HEK293T (cell line): ENCODE measurements around the gene SAC3D1.

Source experiments
- BHLHE40 ChIP-seq: fragments of 450-650 bp; IDR thresholded peaks from 2 replicates; pipeline ENCODE4 v1.6.1; 2016; ENCODE audit warnings: mild to moderate bottlenecking, moderate library complexity, borderline replicate concordance
- FOXM1 ChIP-seq: fragments of 450-650 bp; IDR thresholded peaks from 2 replicates; pipeline ENCODE4 v1.6.1; 2017; ENCODE audit warnings: mild to moderate bottlenecking, borderline replicate concordance
- NFRKB ChIP-seq: fragments of 450-650 bp; IDR thresholded peaks from 2 replicates; pipeline ENCODE4 v1.6.1; 2016; ENCODE audit warnings: mild to moderate bottlenecking, moderate library complexity
- TARDBP ChIP-seq: fragments of 450-650 bp; IDR thresholded peaks from 2 replicates; pipeline ENCODE4 v1.6.1; 2016

- TF ChIP-seq FOXM1: no peak
- TF ChIP-seq NFRKB: no peak
- TF ChIP-seq BHLHE40: no peak
- TF ChIP-seq TARDBP: no peak
Observed at GRCh38 chr11:65077451-65077850, 36.4 kb downstream of the SAC3D1 start.
